HUES64 (cell line): Measurements from ENCODE around the gene CCDC197.

Source experiments
- H3K27ac ChIP-seq: 2 replicates; pipeline ENCODE4 v1.7.0; 2013; ENCODE audit warnings: low read depth, low read length, inconsistent platforms
- H3K27me3 ChIP-seq: 2 replicates; pipeline ENCODE4 v1.6.1; 2013; ENCODE audit warnings: mild to moderate bottlenecking, low read length; ENCODE audit not compliant: insufficient read depth
- H3K36me3 ChIP-seq: 2 replicates; pipeline ENCODE4 v1.6.1; 2013; ENCODE audit warnings: mild to moderate bottlenecking, low read length; ENCODE audit not compliant: insufficient read depth
- H3K4me1 ChIP-seq: 2 replicates; pipeline ENCODE4 v1.6.1; 2013; ENCODE audit warnings: mild to moderate bottlenecking, low read length, moderate library complexity; ENCODE audit not compliant: insufficient read depth
- H3K4me3 ChIP-seq: 2 replicates; pipeline ENCODE4 v1.5.1; 2013; ENCODE audit warnings: mild to moderate bottlenecking, low read length, moderate library complexity
- H3K9ac ChIP-seq: 2 replicates; pipeline ENCODE4 v1.6.1; 2013; ENCODE audit warnings: mild to moderate bottlenecking, low read depth, low read length
- H3K9me3 ChIP-seq: 2 replicates; pipeline ENCODE4 v1.6.1; 2013; ENCODE audit warnings: low read depth, low read length; ENCODE audit not compliant: insufficient read depth
- WGBS: fragments of 150-250, 120-280 bp; methylation state at CpG from one replicate; pipeline ENCODE4 v1.1.7; 2013; ENCODE audit warnings: missing lambda C conversion rate; 5-methylcytosine and 5-hydroxymethylcytosine counted together

Gene CCDC197

DNA sequence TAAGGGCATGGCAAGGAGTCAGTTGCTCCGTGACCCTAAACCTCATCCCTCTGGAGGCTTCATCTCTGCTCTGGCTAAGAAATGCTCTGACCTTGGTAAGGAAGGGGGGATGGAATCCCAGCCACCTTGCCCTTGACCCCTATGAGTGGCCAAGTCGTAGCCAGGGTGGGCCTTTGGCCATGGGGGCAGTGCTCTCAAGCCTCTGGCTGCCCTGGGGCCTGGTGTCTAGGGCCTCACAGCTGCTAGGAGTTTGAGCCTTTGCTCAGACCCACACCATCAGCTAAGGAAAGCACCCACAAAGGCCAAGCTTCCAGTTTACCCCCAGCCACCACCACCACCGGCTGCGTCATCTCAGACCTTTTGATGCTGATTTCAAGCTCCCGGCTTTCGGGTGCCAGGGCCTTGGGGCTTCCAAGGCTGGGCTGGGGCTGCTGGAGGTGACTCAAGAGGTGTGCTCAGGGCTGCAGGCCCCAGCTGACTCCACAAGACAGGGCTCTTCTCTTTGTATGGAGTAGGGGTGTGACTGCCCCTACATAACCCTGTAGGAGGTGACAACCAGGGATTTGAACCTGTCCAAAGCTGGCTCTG lies 24.4 kb upstream of the CCDC197 start:
- 91% methylated on average over 6 of the region's 6 CpGs for WGBS
- Histone ChIP-seq H3K36me3 (no peaks in the 10 kb centered on the region), H3K9me3 (no peaks in the 10 kb centered on the region), H3K9ac (no peak overlapping the region), H3K27ac (no peak overlapping the region), H3K4me1 (peaks cover 8% of the 10 kb centered on the region; the same call in 1 of the 2 replicates), H3K4me3 (no peak overlapping the region), H3K27me3 (no peaks in the 10 kb centered on the region)

GRCh38 chr14:93973607-93974006 lies 23.5 kb upstream of the CCDC197 start:
- H3K9ac ChIP-seq = no peak overlapping the region
- peaks cover 8% of the 10 kb centered on the region; the same call in 1 of the 2 replicates for H3K4me1 ChIP-seq
- no peaks in the 10 kb centered on the region for H3K27me3 ChIP-seq

DNA sequence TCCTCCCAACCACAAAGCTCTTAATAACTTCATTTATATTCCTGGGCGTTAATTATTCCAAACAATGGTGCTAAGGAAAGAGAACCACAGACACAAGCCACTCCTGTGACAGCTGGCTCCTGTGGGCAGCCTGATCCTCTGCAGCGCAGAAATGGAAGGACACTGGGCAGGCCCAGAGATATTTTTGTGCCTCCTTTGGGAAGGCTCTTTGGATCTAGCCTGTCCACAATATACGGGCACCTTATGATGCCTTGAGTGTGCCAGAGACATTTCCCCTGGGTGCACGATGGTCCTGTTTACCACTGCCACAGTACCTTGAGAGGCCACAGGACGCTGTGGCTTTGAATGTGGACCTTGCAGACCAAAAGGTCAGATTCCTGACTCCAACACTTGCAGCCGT lies 22.8 kb upstream of the CCDC197 start:
- no peak overlapping the region for H3K9ac ChIP-seq
- peaks cover 8% of the 10 kb centered on the region; the same call in 1 of the 2 replicates for H3K4me1 ChIP-seq
- H3K9me3 ChIP-seq = no peaks in the 10 kb centered on the region
- H3K4me3 ChIP-seq = no peak overlapping the region
- WGBS = 93% methylated on average over 6 of the region's 6 CpGs
- H3K36me3 ChIP-seq = no peaks in the 10 kb centered on the region
- no peaks in the 10 kb centered on the region for H3K27me3 ChIP-seq
- H3K27ac ChIP-seq = no peak overlapping the region

More at GRCh38 chr14:93973607-93974006, 23.5 kb upstream of the CCDC197 start:
- Histone ChIP-seq H3K9me3 (no peaks in the 10 kb centered on the region), H3K4me3 (no peak overlapping the region), H3K27ac (no peak overlapping the region), H3K36me3 (no peaks in the 10 kb centered on the region)
- 92% methylated on average over 6 of the region's 6 CpGs for WGBS

DNA sequence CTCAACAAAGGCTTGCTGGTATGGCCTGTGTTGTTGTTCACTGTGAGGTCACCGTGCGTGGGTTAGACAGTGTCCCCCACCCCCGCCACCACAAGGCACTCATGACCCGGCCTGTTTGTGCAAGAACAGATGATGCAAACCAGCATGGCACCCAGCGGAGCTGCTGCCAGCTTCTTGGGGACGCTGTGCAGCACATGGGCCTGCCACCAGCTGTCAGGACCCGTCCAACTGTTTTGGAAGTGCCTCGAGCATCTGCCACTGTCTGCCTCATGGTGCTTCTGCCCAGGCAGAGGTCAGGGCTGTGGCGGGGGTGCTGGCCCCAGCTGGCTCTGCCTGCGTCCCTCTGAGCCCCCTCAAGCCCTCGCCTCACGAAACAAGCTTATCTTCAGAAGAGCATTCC lies 22.3 kb upstream of the CCDC197 start:
- Histone ChIP-seq H3K9me3 (no peaks in the 10 kb centered on the region), H3K4me1 (peaks cover 8% of the 10 kb centered on the region; the same call in 1 of the 2 replicates), H3K36me3 (no peaks in the 10 kb centered on the region), H3K9ac (no peak overlapping the region), H3K27ac (no peak overlapping the region), H3K4me3 (no peak overlapping the region), H3K27me3 (no peaks in the 10 kb centered on the region)
- WGBS = 93% methylated on average over 12 of the region's 12 CpGs

GRCh38 chr14:93975791-93976476 lies 21.2 kb upstream of the CCDC197 start:
- Histone ChIP-seq H3K9ac (no peak overlapping the region), H3K27ac (no peak overlapping the region), H3K9me3 (no peaks in the 10 kb centered on the region), H3K36me3 (no peaks in the 10 kb centered on the region), H3K4me3 (no peak overlapping the region), H3K27me3 (no peaks in the 10 kb centered on the region), H3K4me1 (peaks cover 8% of the 10 kb centered on the region; the same call in 1 of the 2 replicates)
- 77% methylated on average over 9 of the region's 9 CpGs for WGBS

- Histone ChIP-seq H3K27me3 (no peaks in the 10 kb centered on the region), H3K4me1 (peaks cover 8% of the 10 kb centered on the region; the same call in 1 of the 2 replicates)
Observed at GRCh38 chr14:93976477-93977057, 20.5 kb upstream of the CCDC197 start, which contains the start of gene ASB2. TSS of gene ASB2 (minus strand) at chr14:93976570. CDS start at chr14:93964539, 12,031 bp downstream.

GRCh38 chr14:93977171-93977570 lies 19.9 kb upstream of the CCDC197 start:
- 91% methylated on average over 5 of the region's 5 CpGs for WGBS
- H3K27me3 ChIP-seq = no peaks in the 10 kb centered on the region
- H3K9ac ChIP-seq = no peak overlapping the region
- no peaks in the 10 kb centered on the region for H3K36me3 ChIP-seq
- peaks cover 8% of the 10 kb centered on the region; the same call in 1 of the 2 replicates for H3K4me1 ChIP-seq
- no peak overlapping the region for H3K4me3 ChIP-seq
- H3K9me3 ChIP-seq = no peaks in the 10 kb centered on the region
- H3K27ac ChIP-seq = no peak overlapping the region

More at GRCh38 chr14:93976477-93977057, 20.5 kb upstream of the CCDC197 start, which contains the start of gene ASB2:
- Histone ChIP-seq H3K9me3 (no peaks in the 10 kb centered on the region), H3K36me3 (no peaks in the 10 kb centered on the region), H3K27ac (no peak within 1 kb of the TSS), H3K4me3 (no peak within 1 kb of the TSS), H3K9ac (no peak within 1 kb of the TSS)
- 89% methylated on average over 12 of the region's 12 CpGs for WGBS

DNA sequence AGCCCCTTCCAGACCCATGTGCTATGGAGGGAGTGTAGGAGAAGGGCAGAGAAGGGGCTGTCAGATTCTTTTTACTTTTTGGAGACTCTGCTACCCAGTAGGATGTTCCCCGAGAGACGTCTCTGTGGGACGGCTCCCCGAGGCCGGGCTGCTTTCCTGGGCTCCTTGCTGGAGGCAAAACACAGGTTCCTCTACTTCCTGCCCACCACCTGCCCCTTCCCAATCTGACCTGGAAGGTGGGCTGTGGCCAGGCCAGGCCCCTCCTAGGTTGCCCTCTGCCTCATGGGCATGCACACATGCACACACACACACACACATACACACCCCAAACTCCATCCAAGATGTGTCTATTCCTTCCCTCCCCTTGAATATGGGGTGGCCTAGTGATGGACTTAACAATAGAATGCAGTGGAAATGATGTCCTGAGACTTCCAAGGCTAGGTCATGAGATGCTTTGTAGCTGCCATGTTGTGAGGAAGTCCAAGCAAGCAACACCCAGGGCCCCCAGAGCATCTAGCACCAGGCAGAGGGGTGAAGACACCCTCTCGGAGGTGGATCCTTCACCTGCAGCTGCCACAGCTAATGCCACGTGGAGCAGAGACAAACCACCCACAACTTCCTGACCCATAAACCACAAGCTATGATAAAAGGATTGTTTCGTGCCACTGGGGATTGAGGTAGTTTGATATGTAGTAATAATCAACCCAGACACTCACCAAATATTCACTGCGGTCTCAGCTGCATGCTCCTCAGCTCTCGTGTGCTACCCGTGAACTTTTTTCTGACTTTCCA lies 19.1 kb upstream of the CCDC197 start:
- 93% methylated on average over 9 of the region's 11 CpGs for WGBS
- Histone ChIP-seq H3K27ac (no peak overlapping the region), H3K9ac (no peak overlapping the region), H3K9me3 (no peaks in the 10 kb centered on the region), H3K36me3 (no peaks in the 10 kb centered on the region), H3K27me3 (no peaks in the 10 kb centered on the region), H3K4me1 (peaks cover 8% of the 10 kb centered on the region; the same call in 1 of the 2 replicates), H3K4me3 (no peak overlapping the region)

- peaks cover 8% of the 10 kb centered on the region; the same call in 1 of the 2 replicates for H3K4me1 ChIP-seq
- H3K9me3 ChIP-seq = no peaks in the 10 kb centered on the region
- WGBS = 77% methylated on average over 4 of the region's 4 CpGs
Observed at GRCh38 chr14:93978735-93979134, 18.4 kb upstream of the CCDC197 start.

DNA sequence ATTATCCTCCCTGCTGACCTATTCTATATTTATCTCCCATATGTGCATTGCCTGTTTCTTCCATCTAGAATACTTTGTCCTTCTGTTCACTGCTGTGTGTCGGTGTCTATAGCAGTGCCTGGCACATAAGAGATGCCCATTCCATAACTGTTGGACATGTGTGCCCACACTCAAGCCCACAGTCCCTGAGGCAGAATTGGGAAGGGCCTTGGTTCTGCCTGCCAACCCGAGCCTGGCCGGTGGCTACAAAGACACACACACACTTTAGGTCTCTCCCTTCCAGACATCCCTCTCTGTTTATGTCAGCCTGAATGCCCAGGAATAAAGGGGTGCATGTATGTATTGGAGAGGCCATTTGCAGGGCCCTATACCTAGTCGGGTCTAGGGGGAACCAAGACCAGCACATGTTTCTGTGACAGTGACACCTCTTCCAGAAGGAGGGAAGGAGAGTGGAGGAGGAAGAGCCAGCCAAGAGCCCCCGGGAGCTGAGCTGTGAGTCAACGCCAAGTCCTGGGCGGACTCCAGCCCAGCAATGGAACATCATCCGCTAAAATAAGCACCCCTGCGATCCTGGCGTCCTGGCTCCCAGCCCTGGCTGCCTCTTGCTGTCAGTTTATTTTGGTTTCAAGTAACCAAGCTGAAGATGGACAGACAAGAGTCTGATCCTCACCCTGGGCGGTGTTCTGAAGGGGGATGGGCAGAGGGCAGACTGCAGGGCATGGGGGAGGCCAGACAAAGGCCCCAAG lies 16.5 kb upstream of the CCDC197 start:
- H3K9me3 ChIP-seq = no peaks in the 10 kb centered on the region
- no peak overlapping the region for H3K27ac ChIP-seq
- H3K4me3 ChIP-seq = no peak overlapping the region
- H3K9ac ChIP-seq = no peak overlapping the region
- no peaks in the 10 kb centered on the region for H3K36me3 ChIP-seq
- H3K4me1 ChIP-seq = peaks cover 13% of the 10 kb centered on the region; the same call in 1 of the 2 replicates
- WGBS = 89% methylated on average over 11 of the region's 11 CpGs
- H3K27me3 ChIP-seq = no peaks in the 10 kb centered on the region

More at GRCh38 chr14:93978735-93979134, 18.4 kb upstream of the CCDC197 start:
- Histone ChIP-seq H3K36me3 (no peaks in the 10 kb centered on the region), H3K27me3 (no peaks in the 10 kb centered on the region), H3K27ac (no peak overlapping the region), H3K9ac (no peak overlapping the region), H3K4me3 (no peak overlapping the region)
